B cell (primary cell): ENCODE measurements around the gene RASA1.

ENCODE experiments used
- EZH2 ChIP-seq: IDR thresholded peaks from 2 replicates; pipeline ENCODE4 v1.6.1; 2012; ENCODE audit warnings: borderline replicate concordance, low read depth, mild to moderate bottlenecking, moderate library complexity, low read length; ENCODE audit not compliant: insufficient read depth, poor library complexity, severe bottlenecking
- TF ChIP-seq, protein P1 (sequence below): fragments of 200-600 bp; IDR thresholded peaks from one replicate; pipeline ENCODE4 v1.8.0; 2022; ENCODE audit warnings: antibody characterized with exemption, mild to moderate bottlenecking

DNA sequence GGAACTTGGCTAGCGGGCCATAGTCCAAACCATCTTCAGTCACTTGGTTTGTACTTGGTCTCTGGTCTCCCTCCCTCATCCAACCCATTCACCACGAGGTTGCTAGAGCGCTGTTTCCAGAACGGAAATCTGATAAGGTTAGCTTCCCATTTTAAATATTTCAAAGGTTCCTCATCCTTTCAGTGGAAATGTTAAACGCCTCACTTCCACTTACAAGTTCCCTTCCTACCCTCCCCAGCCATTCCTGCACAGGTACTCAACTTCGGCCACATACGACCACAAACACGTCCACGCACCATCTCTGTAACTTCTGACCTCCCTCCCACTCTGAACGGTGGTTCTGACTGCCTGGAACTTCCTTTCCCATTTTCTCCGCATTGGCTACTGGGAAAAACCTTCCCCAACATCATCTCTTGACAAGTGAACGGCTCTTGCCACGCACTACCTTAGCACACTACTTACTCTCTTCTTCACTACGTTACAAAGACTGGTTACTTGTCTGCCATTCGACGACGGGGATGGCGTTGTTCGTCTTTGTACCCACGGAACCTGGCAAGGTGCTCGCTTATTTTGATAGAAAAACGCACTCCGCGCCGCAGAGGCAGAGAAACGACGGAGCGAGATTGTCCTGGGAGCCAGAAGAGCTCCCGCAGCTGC, 144.4 kb downstream of the RASA1 start:
- TF ChIP-seq, protein P1, sequence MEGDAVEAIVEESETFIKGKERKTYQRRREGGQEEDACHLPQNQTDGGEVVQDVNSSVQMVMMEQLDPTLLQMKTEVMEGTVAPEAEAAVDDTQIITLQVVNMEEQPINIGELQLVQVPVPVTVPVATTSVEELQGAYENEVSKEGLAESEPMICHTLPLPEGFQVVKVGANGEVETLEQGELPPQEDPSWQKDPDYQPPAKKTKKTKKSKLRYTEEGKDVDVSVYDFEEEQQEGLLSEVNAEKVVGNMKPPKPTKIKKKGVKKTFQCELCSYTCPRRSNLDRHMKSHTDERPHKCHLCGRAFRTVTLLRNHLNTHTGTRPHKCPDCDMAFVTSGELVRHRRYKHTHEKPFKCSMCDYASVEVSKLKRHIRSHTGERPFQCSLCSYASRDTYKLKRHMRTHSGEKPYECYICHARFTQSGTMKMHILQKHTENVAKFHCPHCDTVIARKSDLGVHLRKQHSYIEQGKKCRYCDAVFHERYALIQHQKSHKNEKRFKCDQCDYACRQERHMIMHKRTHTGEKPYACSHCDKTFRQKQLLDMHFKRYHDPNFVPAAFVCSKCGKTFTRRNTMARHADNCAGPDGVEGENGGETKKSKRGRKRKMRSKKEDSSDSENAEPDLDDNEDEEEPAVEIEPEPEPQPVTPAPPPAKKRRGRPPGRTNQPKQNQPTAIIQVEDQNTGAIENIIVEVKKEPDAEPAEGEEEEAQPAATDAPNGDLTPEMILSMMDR: no peak
- no peak for TF ChIP-seq EZH2
